Vagina (tissue), 2 donors: ENCODE measurements around the gene PCGF3.
"Not testable (repeated sequence)": the region's sequence is repeated elsewhere in the genome, so short reads cannot be mapped to it uniquely, and the experiment has no call there.

ENCODE experiments used
- POLR2A ChIP-seq, 2 donors: fragments of 450-650 bp; IDR thresholded peaks; one replicate each; pipeline ENCODE4 v1.6.1; 2017; ENCODE audit warnings: antibody characterized with exemption in 2 of 2, mild to moderate bottlenecking in 2 of 2, moderate library complexity in 2 of 2
- POLR2AphosphoS5 ChIP-seq, 2 donors: sonication (generic); formaldehyde crosslinking; IDR thresholded peaks; one replicate each; pipeline ENCODE4 v1.9.0; 2017; ENCODE audit warnings: antibody characterized with exemption in 2 of 2, mild to moderate bottlenecking in 2 of 2, low read depth in 1 of 2; ENCODE audit not compliant: insufficient read depth in 1 of 2
- TF ChIP-seq, protein P1 (sequence below), 3 experiments: fragments of 450-650 bp in 2 of 3; fragments of 200-600 bp in 1 of 3; sonication (generic) in 1 of 3; IDR thresholded peaks; one replicate each; pipeline ENCODE4 v1.5.1; 2017 to 2019; ENCODE audit warnings: antibody characterized with exemption in 3 of 3, mild to moderate bottlenecking in 2 of 3, moderate library complexity in 2 of 3

DNA sequence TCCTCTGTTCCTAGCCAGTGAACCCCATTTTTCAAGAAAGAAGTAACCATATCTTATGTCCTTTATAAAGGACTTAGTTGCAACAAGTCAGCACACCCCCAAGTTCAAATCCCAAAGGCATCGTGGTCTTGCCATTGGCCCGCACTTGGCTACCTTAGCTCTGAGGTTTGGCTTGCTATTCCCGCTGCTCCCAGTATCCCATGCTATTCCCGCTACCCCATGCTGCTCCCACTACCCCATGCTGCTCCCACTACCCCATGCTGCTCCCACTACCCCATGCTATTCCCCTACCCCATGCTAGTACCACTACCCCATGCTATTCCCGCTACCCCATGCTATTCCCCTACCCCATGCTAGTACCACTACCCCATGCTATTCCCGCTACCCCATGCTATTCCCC, 37.4 kb upstream of the PCGF3 start:
- TF ChIP-seq, protein P1, sequence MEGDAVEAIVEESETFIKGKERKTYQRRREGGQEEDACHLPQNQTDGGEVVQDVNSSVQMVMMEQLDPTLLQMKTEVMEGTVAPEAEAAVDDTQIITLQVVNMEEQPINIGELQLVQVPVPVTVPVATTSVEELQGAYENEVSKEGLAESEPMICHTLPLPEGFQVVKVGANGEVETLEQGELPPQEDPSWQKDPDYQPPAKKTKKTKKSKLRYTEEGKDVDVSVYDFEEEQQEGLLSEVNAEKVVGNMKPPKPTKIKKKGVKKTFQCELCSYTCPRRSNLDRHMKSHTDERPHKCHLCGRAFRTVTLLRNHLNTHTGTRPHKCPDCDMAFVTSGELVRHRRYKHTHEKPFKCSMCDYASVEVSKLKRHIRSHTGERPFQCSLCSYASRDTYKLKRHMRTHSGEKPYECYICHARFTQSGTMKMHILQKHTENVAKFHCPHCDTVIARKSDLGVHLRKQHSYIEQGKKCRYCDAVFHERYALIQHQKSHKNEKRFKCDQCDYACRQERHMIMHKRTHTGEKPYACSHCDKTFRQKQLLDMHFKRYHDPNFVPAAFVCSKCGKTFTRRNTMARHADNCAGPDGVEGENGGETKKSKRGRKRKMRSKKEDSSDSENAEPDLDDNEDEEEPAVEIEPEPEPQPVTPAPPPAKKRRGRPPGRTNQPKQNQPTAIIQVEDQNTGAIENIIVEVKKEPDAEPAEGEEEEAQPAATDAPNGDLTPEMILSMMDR (IDR thresholded peaks at IDR 0.05): not testable (repeated sequence)
- TF ChIP-seq POLR2AphosphoS5 (IDR thresholded peaks at IDR 0.05; ENCODE audit: insufficient read depth in 1 of 2, low read depth in 1 of 2); POLR2A (IDR thresholded peaks at IDR 0.05): not testable (repeated sequence)
